ENCODE data around the gene TBC1D17.

The TBC1D17 gene

DNA sequence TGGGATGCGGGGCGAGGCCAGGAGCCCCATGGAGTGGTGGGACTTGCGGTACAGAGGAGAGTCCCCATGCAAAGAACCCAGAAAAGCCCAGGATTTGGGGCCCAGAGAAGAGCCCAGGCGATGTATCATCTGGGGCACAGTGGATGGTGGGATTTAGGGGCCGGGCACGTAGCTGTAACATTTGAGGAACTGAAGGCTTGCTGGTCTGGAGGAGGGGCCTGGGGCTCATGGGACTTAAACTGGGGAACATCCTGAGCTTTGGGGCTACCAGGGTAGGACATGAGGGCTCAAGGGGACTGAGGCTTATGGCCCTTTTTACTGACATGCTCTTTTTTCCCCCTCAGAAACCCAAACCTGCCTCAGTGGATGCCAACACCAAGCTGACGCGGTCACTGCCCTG is 45.9 kb upstream of the TBC1D17 start:
- no peaks in the 10 kb centered on the region for H3K9me3 ChIP-seq (ENCODE audit: insufficient read depth, low read length)
- H3K9ac ChIP-seq (ENCODE audit: low read length): no peak overlapping the region
- no peak overlapping the region for H2AFZ ChIP-seq (ENCODE audit: low read depth, low read length)
- H4K20me1 ChIP-seq (ENCODE audit: insufficient read depth, low read length): peaks cover 23% of the 10 kb centered on the region
- H3K36me3 ChIP-seq (replicated peaks; ENCODE audit: low read depth, low read length): peaks cover 51% of the 10 kb centered on the region
- no peaks in the 10 kb centered on the region for H3K4me1 ChIP-seq (ENCODE audit: low read length)
- peaks cover 7% of the 10 kb centered on the region; the same call in 1 of the 2 replicates for H3K79me2 ChIP-seq (ENCODE audit: low read length)
- no peak overlapping the region for H3K4me2 ChIP-seq (ENCODE audit: low read length)
- TF ChIP-seq, protein P1, sequence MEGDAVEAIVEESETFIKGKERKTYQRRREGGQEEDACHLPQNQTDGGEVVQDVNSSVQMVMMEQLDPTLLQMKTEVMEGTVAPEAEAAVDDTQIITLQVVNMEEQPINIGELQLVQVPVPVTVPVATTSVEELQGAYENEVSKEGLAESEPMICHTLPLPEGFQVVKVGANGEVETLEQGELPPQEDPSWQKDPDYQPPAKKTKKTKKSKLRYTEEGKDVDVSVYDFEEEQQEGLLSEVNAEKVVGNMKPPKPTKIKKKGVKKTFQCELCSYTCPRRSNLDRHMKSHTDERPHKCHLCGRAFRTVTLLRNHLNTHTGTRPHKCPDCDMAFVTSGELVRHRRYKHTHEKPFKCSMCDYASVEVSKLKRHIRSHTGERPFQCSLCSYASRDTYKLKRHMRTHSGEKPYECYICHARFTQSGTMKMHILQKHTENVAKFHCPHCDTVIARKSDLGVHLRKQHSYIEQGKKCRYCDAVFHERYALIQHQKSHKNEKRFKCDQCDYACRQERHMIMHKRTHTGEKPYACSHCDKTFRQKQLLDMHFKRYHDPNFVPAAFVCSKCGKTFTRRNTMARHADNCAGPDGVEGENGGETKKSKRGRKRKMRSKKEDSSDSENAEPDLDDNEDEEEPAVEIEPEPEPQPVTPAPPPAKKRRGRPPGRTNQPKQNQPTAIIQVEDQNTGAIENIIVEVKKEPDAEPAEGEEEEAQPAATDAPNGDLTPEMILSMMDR (IDR thresholded peaks at IDR 0.05; ENCODE audit: low read depth, low read length): no peak
- H3K27ac ChIP-seq (ENCODE audit: low read length): no peak overlapping the region
- no peaks in the 10 kb centered on the region for H3K27me3 ChIP-seq (ENCODE audit: low read depth, low read length)
- no peak overlapping the region for H3K4me3 ChIP-seq (ENCODE audit: low read length)

DNA sequence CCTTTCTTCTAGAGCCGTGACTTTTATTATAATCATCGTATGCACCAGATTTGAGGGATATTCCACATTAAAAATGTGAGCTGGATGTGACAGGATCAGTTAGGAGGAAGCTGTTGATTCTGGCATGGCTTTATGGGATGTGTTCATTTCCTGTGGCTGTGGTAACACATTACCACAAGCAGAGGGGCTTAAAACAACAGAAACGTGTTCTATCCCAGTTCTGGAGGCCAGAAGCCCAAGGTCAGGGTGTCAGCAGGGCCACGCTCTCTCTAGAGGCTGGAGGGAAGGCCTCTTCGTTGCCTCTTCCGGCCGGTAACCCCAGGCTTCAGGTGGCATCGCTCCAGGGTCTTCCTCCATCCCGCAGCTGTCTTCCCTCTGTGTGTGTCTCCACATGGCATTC is 44.9 kb upstream of the TBC1D17 start:
- no peak overlapping the region for H3K4me3 ChIP-seq (ENCODE audit: low read length)
- peaks cover 60% of the 10 kb centered on the region for H3K36me3 ChIP-seq (replicated peaks; ENCODE audit: low read depth, low read length)
- H3K4me2 ChIP-seq (ENCODE audit: low read length): no peak overlapping the region
- H4K20me1 ChIP-seq (ENCODE audit: insufficient read depth, low read length): peaks cover 17% of the 10 kb centered on the region
- H3K79me2 ChIP-seq (ENCODE audit: low read length): no peaks in the 10 kb centered on the region; the same call in 1 of the 2 replicates
- no peak overlapping the region for H3K9ac ChIP-seq (ENCODE audit: low read length)
- H3K4me1 ChIP-seq (ENCODE audit: low read length): no peaks in the 10 kb centered on the region
- H2AFZ ChIP-seq (ENCODE audit: low read depth, low read length): no peak overlapping the region
- H3K9me3 ChIP-seq (ENCODE audit: insufficient read depth, low read length): no peaks in the 10 kb centered on the region
- H3K27ac ChIP-seq (ENCODE audit: low read length): no peak overlapping the region
- TF ChIP-seq, protein P1 (IDR thresholded peaks at IDR 0.05; ENCODE audit: low read depth, low read length): no peak
- TF ChIP-seq EZH2phosphoT487 (IDR thresholded peaks at IDR 0.05; ENCODE audit: low read depth): no peak
- H3K27me3 ChIP-seq (ENCODE audit: low read depth, low read length): no peaks in the 10 kb centered on the region

DNA sequence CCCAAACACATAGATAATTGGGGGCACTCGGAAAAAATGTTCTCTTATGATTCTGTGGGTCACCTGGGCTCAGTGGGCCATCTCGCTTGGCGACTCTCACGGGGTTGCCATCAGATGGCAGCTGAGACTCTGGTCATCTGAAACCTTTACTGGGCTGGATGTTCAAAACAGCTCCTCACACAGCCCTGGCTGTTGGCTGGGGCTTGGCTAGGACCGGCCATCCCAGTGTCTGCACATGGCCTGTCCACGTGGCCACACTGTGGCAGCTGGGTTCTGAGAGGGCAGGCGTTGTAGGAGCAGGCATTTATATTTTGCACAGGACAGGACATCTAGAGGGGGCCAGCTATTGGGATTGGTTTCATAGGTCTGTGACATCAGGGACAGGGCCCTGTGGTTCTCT is 43.9 kb upstream of the TBC1D17 start:
- H3K4me1 ChIP-seq (ENCODE audit: low read length): no peaks in the 10 kb centered on the region
- no peaks in the 10 kb centered on the region for H3K27me3 ChIP-seq (ENCODE audit: low read depth, low read length)
- no peaks in the 10 kb centered on the region; the same call in 1 of the 2 replicates for H3K79me2 ChIP-seq (ENCODE audit: low read length)
- H4K20me1 ChIP-seq (ENCODE audit: insufficient read depth, low read length): peaks cover 11% of the 10 kb centered on the region
- H3K4me2 ChIP-seq (ENCODE audit: low read length): no peak overlapping the region
- peaks cover 71% of the 10 kb centered on the region for H3K36me3 ChIP-seq (replicated peaks; ENCODE audit: low read depth, low read length)
- no peak overlapping the region for H3K9ac ChIP-seq (ENCODE audit: low read length)
- TF ChIP-seq, protein P1 (IDR thresholded peaks at IDR 0.05; ENCODE audit: low read depth, low read length): no peak
- TF ChIP-seq EZH2phosphoT487 (IDR thresholded peaks at IDR 0.05; ENCODE audit: low read depth): no peak
- no peak overlapping the region for H3K27ac ChIP-seq (ENCODE audit: low read length)
- H2AFZ ChIP-seq (ENCODE audit: low read depth, low read length): no peak overlapping the region
- no peak overlapping the region for H3K4me3 ChIP-seq (ENCODE audit: low read length)
- H3K9me3 ChIP-seq (ENCODE audit: insufficient read depth, low read length): no peaks in the 10 kb centered on the region

DNA sequence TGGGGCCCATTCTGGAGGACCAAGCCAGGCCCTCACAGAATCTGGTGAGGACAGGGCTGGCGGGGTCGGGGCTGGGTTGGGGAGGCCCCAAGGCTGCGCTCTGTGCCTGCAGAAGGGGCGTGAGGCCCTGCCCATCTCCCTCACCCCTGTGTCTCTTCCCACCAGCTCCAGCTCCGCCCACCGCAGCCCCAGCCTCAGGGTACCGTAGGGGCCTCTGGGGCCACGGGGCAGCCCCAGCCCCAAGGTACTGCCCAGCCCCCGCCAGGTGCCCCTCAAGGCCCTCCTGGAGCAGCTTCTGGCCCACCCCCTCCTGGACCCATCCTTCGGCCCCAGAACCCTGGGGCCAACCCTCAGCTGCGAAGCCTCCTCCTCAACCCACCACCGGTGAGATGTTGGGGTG is 41.9 kb upstream of the TBC1D17 start:
- no peaks in the 10 kb centered on the region for H3K4me1 ChIP-seq (ENCODE audit: low read length)
- H2AFZ ChIP-seq (ENCODE audit: low read depth, low read length): no peak overlapping the region
- H3K4me3 ChIP-seq (ENCODE audit: low read length): no peak overlapping the region
- H3K9me3 ChIP-seq (ENCODE audit: insufficient read depth, low read length): no peaks in the 10 kb centered on the region
- H3K27me3 ChIP-seq (ENCODE audit: low read depth, low read length): no peaks in the 10 kb centered on the region
- TF ChIP-seq, protein P1 (IDR thresholded peaks at IDR 0.05; ENCODE audit: low read depth, low read length): no peak
- TF ChIP-seq EZH2phosphoT487 (IDR thresholded peaks at IDR 0.05; ENCODE audit: low read depth): no peak
- H3K9ac ChIP-seq (ENCODE audit: low read length): no peak overlapping the region
- H3K36me3 ChIP-seq (replicated peaks; ENCODE audit: low read depth, low read length): peaks cover 80% of the 10 kb centered on the region
- no peak overlapping the region for H3K4me2 ChIP-seq (ENCODE audit: low read length)
- peaks cover 6% of the 10 kb centered on the region for H4K20me1 ChIP-seq (ENCODE audit: insufficient read depth, low read length)
- H3K27ac ChIP-seq (ENCODE audit: low read length): no peak overlapping the region
- no peaks in the 10 kb centered on the region for H3K79me2 ChIP-seq (ENCODE audit: low read length)
